ENCODE results near the gene NRG2. TPM values are rescaled to one million over a fixed set of nuclear protein-coding genes. Genes with fewer than 3 reads are reported as not detected.

Gene NRG2
- total and polyA plus RNA-seq, 7 donors, result 0.42 to 19.6 (median 3.5) TPM

GRCh38 chr5:139847091-139847490 is 196.0 kb downstream of the NRG2 start:
- Histone ChIP-seq H3K27ac (no peak overlapping the region), H3K9me3 (no peaks in the 10 kb centered on the region), H3K36me3 (ENCODE audit: insufficient read depth in 1 of 2, low read depth in 1 of 2) (peaks cover 0 to 18% of the 10 kb centered on the region in 2 donors), H3K4me1 (peaks cover 4% of the 10 kb centered on the region), H3K27me3 (ENCODE audit: insufficient read depth in 3 of 3, low read length in 2 of 3) (no peaks in the 10 kb centered on the region), H3K4me3 (no peak overlapping the region)
- ATAC-seq (no peak), DNase-seq (no peak)
- 52 to 61% (median 57%) methylated on average over 10 of the region's 10 CpGs for WGBS, 3 donors
- no peak for TF ChIP-seq CTCF (IDR thresholded peaks at IDR 0.05)
- intact Hi-C loops (cut with DNase I), result loop anchor here in 1 of 2 donors (10.0 kb wide), 1 partner anchor 212 kb away; no protein-coding TSS in a partner anchor

GRCh38 chr5:139845846-139846681 is 197.0 kb downstream of the NRG2 start:
- intact Hi-C loops (cut with DNase I), result loop anchor here in 1 of 2 donors (10.0 kb wide), 1 partner anchor 211 kb away; no protein-coding TSS in a partner anchor
- no peak for DNase-seq
- Histone ChIP-seq H3K4me3 (no peak overlapping the region), H3K36me3 (ENCODE audit: insufficient read depth in 1 of 2, low read depth in 1 of 2) (peaks cover 0 to 7% of the 10 kb centered on the region in 2 donors), H3K4me1 (peaks cover 4% of the 10 kb centered on the region), H3K9me3 (no peaks in the 10 kb centered on the region), H3K27me3 (ENCODE audit: insufficient read depth in 3 of 3, low read length in 2 of 3) (no peaks in the 10 kb centered on the region), H3K27ac (no peak overlapping the region)
- WGBS, 3 donors, result 35 to 52% (median 38%) methylated on average over 18 of the region's 18 CpGs
- TF ChIP-seq CTCF (IDR thresholded peaks at IDR 0.05), result no peak
- ATAC-seq, result peak; percentile 10 to 74 (median 37)

GRCh38 chr5:139844472-139845145 is 198.5 kb downstream of the NRG2 start:
- ATAC-seq (peak; percentile 45 to 67 (median 54)), DNase-seq (peak; percentile 76 to 87)
- intact Hi-C loops (cut with DNase I), result loop anchor here in 1 of 2 donors (1.0 to 10.0 kb wide), 2 partner anchors 57 to 210 kb away; no protein-coding TSS in a partner anchor
- WGBS, 3 donors, result 49 to 54% (median 51%) methylated on average over 18 of the region's 18 CpGs
- H3K4me3 ChIP-seq, result no peak overlapping the region
- H3K9me3 ChIP-seq, result no peaks in the 10 kb centered on the region
- no peaks in the 10 kb centered on the region for H3K27me3 ChIP-seq (ENCODE audit: insufficient read depth in 3 of 3, low read length in 2 of 3)
- H3K36me3 ChIP-seq (ENCODE audit: insufficient read depth in 1 of 2, low read depth in 1 of 2), result no peaks in the 10 kb centered on the region
- peaks cover 4% of the 10 kb centered on the region for H3K4me1 ChIP-seq
- peak; percentile 76 for TF ChIP-seq CTCF (IDR thresholded peaks at IDR 0.05)
- no peak overlapping the region for H3K27ac ChIP-seq

GRCh38 chr5:139843991-139844390 is 199.1 kb downstream of the NRG2 start:
- TF ChIP-seq CTCF (IDR thresholded peaks at IDR 0.05), result no peak
- intact Hi-C loops (cut with DNase I), result loop anchor here (1.0 to 10.0 kb wide), 3 partner anchors 55 to 209 kb away; no protein-coding TSS in a partner anchor
- 45 to 52% (median 49%) methylated on average over 5 of the region's 5 CpGs for WGBS, 3 donors
- peaks cover 4% of the 10 kb centered on the region for H3K4me1 ChIP-seq
- no peak overlapping the region for H3K27ac ChIP-seq
- DNase-seq, result no peak
- ATAC-seq, result no peak
- H3K27me3 ChIP-seq (ENCODE audit: insufficient read depth in 3 of 3, low read length in 2 of 3), result no peaks in the 10 kb centered on the region
- no peaks in the 10 kb centered on the region for H3K9me3 ChIP-seq
- no peak overlapping the region for H3K4me3 ChIP-seq
- H3K36me3 ChIP-seq (ENCODE audit: insufficient read depth in 1 of 2, low read depth in 1 of 2), result no peaks in the 10 kb centered on the region

All from psoas muscle (tissue), 8 donors.